HepG2 (cell line): Measurements from ENCODE around the gene NME2. TPM values are rescaled to one million over a fixed set of nuclear protein-coding genes. Genes with fewer than 3 reads are reported as not detected.

Source experiments
- CAMTA2 ChIP-seq: sonication (generic); formaldehyde crosslinking; IDR thresholded peaks from 2 replicates; pipeline ENCODE4 v1.4.0; 2020; ENCODE audit warnings: mild to moderate bottlenecking, missing genetic modification reagents, borderline replicate concordance
- FOXA3 ChIP-seq: IDR thresholded peaks from 2 replicates; pipeline ENCODE4 v1.6.1; 2016; ENCODE audit warnings: missing genetic modification reagents, missing compliant biosample characterization
- HMGA1 ChIP-seq: sonication (generic); formaldehyde crosslinking; conservative IDR thresholded peaks from 2 replicates; pipeline ENCODE4 v1.4.0; 2020; ENCODE audit warnings: missing genetic modification reagents
- HNRNPK ChIP-seq: fragments of 200-400 bp; formaldehyde crosslinking; IDR thresholded peaks from 2 replicates; pipeline ENCODE4 v1.6.1; 2018; ENCODE audit warnings: low read length, low read depth, moderate library complexity, mild to moderate bottlenecking; ENCODE audit not compliant: poor library complexity, severe bottlenecking
- ISL2 ChIP-seq: sonication (generic); formaldehyde crosslinking; IDR thresholded peaks from 2 replicates; pipeline ENCODE4 v1.5.0; 2020; ENCODE audit warnings: missing genetic modification reagents
- KIAA2018 ChIP-seq: sonication (generic); formaldehyde crosslinking; IDR thresholded peaks from 2 replicates; pipeline ENCODE4 v1.5.0; 2020; ENCODE audit warnings: mild to moderate bottlenecking, missing genetic modification reagents, borderline replicate concordance
- NR2C2 ChIP-seq: sonication (generic); formaldehyde crosslinking; IDR thresholded peaks from 2 replicates; pipeline ENCODE4 v1.4.0; 2020; ENCODE audit warnings: missing genetic modification reagents, mild to moderate bottlenecking, moderate library complexity, borderline replicate concordance
- SAP130 ChIP-seq: IDR thresholded peaks from 2 replicates; pipeline ENCODE4 v1.6.1; 2016; ENCODE audit warnings: low read depth
- SP1 ChIP-seq, 2 experiments: fragments of 450-650 bp in 1 of 2; sonication (generic) in 1 of 2; formaldehyde crosslinking in 1 of 2; IDR thresholded peaks; 2 replicates each; pipeline versions ENCODE4 v1.4.0 to v1.6.1; 2016 to 2020; ENCODE audit warnings: missing genetic modification reagents in 1 of 2
- YY1 ChIP-seq: IDR thresholded peaks from 2 replicates; pipeline ENCODE4 v1.6.1; 2011; ENCODE audit warnings: low read length, low read depth, moderate library complexity, mild to moderate bottlenecking; ENCODE audit not compliant: insufficient read depth, insufficient replicate concordance
- ZFP90 ChIP-seq: sonication (generic); formaldehyde crosslinking; IDR thresholded peaks from 2 replicates; pipeline ENCODE4 v1.8.0; 2022; ENCODE audit warnings: missing genetic modification reagents, mild to moderate bottlenecking, inconsistent platforms, borderline replicate concordance
- ZNF713 ChIP-seq: sonication (generic); formaldehyde crosslinking; IDR thresholded peaks from 2 replicates; pipeline ENCODE4 v1.4.0; 2020; ENCODE audit warnings: mild to moderate bottlenecking, missing genetic modification reagents
- ZNF780A ChIP-seq: sonication (generic); formaldehyde crosslinking; IDR thresholded peaks from 2 replicates; pipeline ENCODE4 v1.8.0; 2022; ENCODE audit warnings: mild to moderate bottlenecking, missing genetic modification reagents, moderate library complexity
- polyA plus RNA-seq, 8 experiments: library from polyadenylated mRNA; depleted of rRNA in 3 of 8; stranded (reverse) in 7 of 8; unstranded in 1 of 8; fragments of >200 nt; fragmentation: Illumina TruSeq in 4 of 8; extraction: Trizol in 4 of 8; gene quantifications; 2 replicates each; pipeline versions ENCODE4 v1.2.1 to v1.2.3, GENCODE V29; 2011 to 2016; ENCODE audit warnings: low read depth in 4 of 8, missing spikeins in 1 of 8, mixed read lengths in 1 of 8; ENCODE audit not compliant: insufficient read depth in 1 of 8
- total RNA-seq, 5 experiments: library from RNA; depleted of rRNA; stranded (reverse); fragments of >200 nt; fragmentation: Illumina TruSeq; extraction: Trizol; gene quantifications; 2 replicates each; pipeline ENCODE4 v1.2.3, GENCODE V29; 2016; ENCODE audit warnings: low read depth in 1 of 5
- TF ChIP-seq, protein P1 (sequence below): sonication (generic); formaldehyde crosslinking; conservative IDR thresholded peaks from 2 replicates; pipeline ENCODE4 v1.4.0; 2020; ENCODE audit warnings: missing genetic modification reagents
- TF ChIP-seq, protein P2 (sequence below): fragments of 450-650 bp; IDR thresholded peaks from 2 replicates; pipeline ENCODE4 v1.6.1; 2017; ENCODE audit warnings: mild to moderate bottlenecking

NME2 gene
- total and polyA plus RNA-seq, 2 of the 13 experiments (the other 11 are each of a cell fraction or from before 2014, with no cell fraction given): 790 to 1,213 TPM

DNA sequence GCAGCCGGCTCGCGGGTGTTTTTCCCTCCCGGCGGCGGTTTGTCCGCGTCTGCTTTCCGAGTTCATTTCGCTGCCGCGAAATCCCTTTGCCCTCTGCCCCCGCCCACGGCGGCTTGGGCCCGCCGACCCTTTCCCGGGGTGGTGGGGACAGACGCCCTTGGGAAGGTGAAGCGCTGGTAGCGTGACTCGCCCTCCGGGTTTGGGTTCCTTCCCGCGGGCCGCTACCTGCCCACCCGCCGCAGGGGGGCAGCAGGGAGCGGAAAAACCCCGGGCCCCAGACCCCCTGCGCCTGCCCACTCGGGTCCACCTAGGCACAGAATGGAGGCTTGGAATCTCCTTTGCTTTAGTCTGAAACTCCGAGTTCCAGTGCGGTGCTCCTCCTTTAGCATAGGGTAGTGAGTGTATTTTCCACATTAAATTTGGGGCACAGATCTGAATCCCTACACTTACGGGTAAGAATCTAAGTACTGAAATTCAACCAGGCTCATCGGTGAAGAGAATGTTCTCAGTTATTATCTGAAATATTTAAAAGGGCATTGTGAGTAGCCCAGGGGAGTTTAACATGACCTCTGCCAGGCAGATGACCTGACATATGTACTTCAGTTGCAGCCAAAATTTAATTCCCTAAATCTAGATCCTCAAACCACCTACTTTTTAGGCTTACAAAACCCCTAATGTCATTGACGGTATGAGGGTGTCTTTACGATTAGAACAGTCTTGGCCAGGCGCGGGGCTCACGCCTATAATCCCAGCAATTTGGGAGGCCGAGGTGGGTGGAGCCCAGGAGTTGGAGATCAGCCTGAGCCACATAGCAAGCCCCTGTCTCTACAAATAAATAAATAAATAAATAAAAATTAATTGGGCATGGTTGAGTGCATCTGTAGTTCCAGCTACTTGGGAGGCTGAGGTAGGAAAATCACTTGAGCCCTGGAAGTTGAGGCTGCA, 1.0 kb downstream of the NME2 start (continued):
- TF ChIP-seq KIAA2018: no peak
- no peak for TF ChIP-seq ZNF780A (CRISPR knock-in tag)
- TF ChIP-seq CAMTA2 (CRISPR knock-in tag): no peak
- TF ChIP-seq ISL2: peak; percentile 58; the same call in 1 of the 2 replicates
- TF ChIP-seq, protein P1, sequence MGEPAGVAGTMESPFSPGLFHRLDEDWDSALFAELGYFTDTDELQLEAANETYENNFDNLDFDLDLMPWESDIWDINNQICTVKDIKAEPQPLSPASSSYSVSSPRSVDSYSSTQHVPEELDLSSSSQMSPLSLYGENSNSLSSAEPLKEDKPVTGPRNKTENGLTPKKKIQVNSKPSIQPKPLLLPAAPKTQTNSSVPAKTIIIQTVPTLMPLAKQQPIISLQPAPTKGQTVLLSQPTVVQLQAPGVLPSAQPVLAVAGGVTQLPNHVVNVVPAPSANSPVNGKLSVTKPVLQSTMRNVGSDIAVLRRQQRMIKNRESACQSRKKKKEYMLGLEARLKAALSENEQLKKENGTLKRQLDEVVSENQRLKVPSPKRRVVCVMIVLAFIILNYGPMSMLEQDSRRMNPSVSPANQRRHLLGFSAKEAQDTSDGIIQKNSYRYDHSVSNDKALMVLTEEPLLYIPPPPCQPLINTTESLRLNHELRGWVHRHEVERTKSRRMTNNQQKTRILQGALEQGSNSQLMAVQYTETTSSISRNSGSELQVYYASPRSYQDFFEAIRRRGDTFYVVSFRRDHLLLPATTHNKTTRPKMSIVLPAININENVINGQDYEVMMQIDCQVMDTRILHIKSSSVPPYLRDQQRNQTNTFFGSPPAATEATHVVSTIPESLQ (CRISPR knock-in tag): no peak
- no peak for TF ChIP-seq HMGA1 (CRISPR knock-in tag)
- TF ChIP-seq, protein P2, sequence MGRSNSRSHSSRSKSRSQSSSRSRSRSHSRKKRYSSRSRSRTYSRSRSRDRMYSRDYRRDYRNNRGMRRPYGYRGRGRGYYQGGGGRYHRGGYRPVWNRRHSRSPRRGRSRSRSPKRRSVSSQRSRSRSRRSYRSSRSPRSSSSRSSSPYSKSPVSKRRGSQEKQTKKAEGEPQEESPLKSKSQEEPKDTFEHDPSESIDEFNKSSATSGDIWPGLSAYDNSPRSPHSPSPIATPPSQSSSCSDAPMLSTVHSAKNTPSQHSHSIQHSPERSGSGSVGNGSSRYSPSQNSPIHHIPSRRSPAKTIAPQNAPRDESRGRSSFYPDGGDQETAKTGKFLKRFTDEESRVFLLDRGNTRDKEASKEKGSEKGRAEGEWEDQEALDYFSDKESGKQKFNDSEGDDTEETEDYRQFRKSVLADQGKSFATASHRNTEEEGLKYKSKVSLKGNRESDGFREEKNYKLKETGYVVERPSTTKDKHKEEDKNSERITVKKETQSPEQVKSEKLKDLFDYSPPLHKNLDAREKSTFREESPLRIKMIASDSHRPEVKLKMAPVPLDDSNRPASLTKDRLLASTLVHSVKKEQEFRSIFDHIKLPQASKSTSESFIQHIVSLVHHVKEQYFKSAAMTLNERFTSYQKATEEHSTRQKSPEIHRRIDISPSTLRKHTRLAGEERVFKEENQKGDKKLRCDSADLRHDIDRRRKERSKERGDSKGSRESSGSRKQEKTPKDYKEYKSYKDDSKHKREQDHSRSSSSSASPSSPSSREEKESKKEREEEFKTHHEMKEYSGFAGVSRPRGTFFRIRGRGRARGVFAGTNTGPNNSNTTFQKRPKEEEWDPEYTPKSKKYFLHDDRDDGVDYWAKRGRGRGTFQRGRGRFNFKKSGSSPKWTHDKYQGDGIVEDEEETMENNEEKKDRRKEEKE: no peak
- TF ChIP-seq FOXA3 (CRISPR knock-in tag): no peak
- TF ChIP-seq YY1: peak; percentile 46
- TF ChIP-seq SAP130 (CRISPR knock-in tag): no peak
- no peak for TF ChIP-seq ZNF713 (CRISPR knock-in tag)
- no peak for TF ChIP-seq SP1 (IDR thresholded peaks at IDR 0.05)
- no peak for TF ChIP-seq SP1 (CRISPR knock-in tag; IDR thresholded peaks at IDR 0.05)
- no peak for TF ChIP-seq HNRNPK
- TF ChIP-seq ZFP90 (CRISPR knock-in tag): 0 out of 2 replicates have a peak, but pooled peaks have one; percentile 5
- TF ChIP-seq NR2C2 (CRISPR knock-in tag): no peak
